HG02610 (cell line): ENCODE data around the gene MAFF.
"Not testable (repeated sequence)": the region's sequence is repeated elsewhere in the genome, so short reads cannot be mapped to it uniquely, and the experiment has no call there.

ENCODE experiments used
- ATAC-seq: cut with Tn5 transposase; IDR thresholded peaks from one replicate; pipeline ENCODE4 v1.9.1; 2021; ENCODE audit warnings: mild to moderate bottlenecking, moderate library complexity; ENCODE audit not compliant: unreplicated experiment

Gene MAFF

DNA sequence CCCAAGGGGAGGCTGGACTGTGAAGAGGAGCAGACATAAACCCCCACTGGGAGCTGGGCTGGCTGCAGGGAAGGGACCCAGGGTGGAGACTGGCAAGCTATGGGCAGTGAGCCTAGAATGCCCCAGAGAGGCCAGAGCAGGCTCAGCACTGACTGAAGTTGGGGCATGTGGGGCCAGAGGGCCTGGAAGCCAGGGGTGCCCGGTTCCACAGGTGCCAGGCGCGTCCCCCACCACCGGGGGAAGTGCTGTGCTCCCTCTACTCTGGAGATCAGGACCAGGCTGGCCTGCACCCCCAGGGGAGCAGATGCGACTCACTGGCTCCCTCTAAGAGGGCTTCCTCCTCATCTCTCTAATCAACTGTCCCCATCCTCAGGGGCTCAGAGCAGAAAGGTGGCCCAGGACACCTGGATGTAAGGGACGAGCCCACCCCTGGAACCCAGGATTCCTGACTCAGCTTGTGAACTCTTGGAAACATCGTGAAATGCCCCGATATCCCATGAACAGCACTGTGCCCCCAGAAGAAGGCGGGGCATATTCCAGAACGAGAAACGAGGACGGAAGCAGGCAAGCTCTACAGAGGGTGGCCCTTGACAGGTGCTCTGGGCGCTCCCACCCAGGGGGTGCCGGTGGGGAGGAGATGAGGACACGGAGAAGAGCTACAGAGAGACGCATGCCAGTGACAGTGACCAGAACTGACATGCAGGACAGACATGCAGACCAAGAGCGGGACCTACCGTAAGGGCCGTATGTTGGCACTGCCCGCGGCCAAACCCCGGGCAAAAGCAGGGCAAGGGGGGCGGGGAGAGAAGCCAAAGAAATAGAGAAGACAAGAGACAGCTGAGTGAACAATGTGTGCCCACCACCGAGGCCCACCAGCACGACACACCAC lies 20.4 kb downstream of the MAFF start:
- no peak for ATAC-seq

- no peak for ATAC-seq
These were observed 21.0 kb downstream of the MAFF start for GRCh38 chr22:38222797-38223119.

DNA sequence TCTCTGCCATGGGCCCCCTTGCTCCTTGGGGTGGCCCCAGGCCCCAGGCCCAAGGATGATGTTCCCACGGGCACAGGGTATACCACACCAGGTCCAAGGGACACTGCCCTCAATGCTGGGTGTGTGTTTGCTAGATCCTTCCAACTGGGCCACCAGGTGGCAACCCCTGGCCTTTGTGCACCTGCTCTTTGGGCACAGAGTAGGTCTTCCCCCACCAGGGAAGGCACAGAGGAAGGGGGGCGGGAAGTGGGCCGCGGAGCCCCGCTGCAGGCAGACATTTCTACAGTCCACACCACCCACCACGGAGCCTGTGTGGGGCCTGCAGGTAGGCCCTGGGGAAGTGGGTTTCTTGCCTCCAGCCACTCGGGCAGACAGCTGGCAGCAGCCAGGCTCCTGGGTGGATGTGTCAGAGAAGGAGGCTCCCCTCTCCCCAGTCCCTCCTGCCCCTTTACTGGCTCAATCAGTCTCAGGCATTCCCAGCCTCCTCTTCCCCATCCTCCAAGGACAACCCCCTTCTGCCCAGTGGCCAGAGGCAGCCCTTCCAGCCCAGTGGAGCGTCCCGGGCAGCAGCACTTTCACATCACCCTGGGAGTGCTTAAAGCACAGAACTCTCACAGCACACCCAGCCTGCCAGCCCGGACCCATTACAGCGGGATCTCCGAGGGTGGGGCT lies 21.6 kb downstream of the MAFF start:
- ATAC-seq: no peak

DNA sequence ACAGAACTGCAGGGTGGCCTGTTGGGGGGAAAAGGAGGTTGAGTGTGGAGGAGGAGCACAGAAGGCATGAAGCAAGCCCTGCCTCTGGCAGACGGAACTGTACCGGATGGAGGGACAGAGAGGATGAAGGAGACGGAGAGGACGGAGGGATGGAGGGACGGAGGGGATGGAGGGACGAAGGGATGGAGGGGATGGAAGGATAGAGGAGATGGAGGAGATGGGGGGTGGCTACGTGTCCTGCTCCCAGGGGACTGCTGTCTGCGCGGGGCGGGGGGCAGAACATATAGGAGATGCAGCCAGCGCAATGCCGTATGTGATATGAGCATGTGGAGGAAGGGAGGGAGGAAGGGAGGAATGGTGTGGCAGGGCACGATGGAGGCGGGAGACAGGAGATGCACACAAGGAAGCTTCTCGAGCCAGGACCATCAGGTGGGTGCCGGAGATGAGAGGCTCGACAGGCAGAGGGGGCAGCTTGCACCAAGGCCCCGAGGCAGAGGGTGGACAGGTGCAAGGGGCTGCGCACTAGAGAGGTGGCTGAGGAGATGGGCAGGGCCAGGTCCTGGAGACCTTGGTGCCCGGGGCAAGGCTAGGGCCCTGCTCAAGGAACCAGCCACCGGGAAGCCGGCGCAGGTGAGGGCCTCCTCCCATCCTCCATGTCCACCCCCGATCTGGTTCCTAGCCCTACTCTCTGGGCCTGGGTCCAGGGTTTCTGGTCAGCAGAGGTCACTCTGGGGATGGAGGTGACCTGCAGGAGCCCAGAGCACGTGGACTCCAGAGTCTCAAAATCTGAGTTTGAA lies 25.3 kb downstream of the MAFF start:
- ATAC-seq: no peak

GRCh38 chr22:38228326-38228872 lies 26.6 kb downstream of the MAFF start:
- no peak for ATAC-seq

DNA sequence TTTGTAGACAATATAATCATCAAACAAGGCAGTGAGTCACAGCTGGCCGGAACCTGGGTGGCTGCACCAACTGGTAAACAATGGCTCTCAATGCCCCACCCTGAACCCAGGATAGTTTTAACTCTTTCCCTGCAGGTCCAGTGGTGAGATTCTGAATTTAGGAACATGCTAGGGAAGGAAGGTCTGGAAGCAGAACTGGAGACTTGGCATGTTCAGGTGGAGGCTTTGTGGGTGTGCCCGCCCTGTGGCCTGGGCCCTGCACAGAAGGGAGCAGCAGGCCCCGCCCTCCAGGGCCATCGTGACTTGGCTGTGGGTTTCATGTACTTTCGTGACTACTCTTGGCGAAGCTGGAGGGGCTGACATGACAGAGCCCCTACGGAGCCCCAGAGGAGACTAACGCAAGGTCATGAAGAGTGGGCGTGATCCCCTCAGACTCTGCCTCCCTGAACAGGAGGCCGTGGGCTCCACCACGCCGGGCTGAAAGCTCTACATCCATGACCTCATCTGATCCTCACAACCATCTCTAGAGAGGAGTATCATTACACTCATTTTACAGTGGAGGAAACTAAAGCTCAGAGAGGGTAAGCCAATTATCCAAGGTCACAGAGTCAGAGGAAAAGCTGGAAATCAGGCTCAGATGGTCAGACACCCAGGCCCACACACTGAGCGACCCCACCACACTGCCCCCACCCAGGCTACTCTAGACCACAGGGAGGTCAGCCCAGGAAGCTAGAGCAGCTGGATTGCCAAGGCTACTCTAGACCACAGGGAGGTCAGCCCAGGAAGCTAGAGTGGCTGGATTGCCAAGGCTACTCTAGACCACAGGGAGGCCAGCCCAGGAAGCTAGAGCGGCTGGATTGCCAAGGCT lies 27.3 kb downstream of the MAFF start:
- ATAC-seq: no peak

DNA sequence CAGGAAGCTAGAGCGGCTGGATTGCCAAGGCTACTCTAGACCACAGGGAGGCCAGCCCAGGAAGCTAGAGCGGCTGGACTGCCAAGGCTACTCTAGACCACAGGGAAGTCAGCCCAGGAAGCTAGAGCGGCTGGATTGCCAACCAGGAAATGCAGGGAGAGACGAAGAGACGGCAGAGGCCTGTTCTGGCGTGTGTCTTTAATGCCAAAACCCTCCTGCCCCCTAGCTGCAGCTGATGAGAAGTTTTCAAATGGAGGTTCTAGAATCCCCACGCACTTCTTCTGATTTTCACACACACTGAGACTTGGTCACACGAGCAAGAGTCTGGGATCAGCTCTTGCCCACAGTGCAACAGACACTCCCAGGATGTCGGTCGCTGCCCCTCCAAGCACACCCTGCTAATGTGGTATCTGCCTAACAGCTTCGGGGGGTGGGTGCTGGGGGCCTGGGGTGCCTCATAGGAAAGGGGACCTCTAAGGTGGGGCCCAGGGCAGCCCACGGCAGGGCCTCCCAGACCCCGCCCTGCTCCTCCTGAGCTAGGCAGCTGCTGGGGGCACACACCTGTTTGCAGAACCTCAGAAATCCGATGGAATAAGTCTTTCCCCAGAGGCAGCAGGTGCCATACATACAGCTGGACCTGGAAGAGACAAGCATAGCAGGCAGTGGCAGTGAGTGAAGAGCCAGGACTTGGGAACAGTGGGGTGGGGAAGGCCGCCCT lies 28.5 kb downstream of the MAFF start:
- ATAC-seq: no peak

DNA sequence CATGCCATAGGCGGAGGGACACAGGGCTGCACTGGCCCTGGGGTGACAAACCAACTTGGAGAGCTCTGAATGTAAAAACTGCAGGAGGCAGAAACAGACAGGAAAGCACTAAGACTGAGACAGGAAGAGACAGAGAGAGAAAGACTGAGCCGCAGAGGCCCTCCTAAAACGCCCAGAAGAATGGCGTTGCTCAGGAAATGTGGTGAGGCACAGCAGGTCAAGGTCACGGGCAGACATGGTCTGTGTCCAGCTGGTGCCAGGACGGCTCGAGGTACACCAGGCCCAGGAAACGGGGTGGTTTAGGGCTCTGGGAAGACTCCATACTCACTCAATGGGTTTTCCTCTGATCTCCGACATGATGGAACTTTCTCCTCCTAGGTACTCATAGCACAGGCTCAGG lies 29.1 kb downstream of the MAFF start:
- no peak for ATAC-seq

GRCh38 chr22:38232196-38232595 lies 30.4 kb downstream of the MAFF start:
- ATAC-seq: no peak

- ATAC-seq: no peak
These were observed 31.6 kb downstream of the MAFF start for GRCh38 chr22:38233427-38233826.

GRCh38 chr22:38233856-38234255 lies 32.1 kb downstream of the MAFF start:
- ATAC-seq: not testable (repeated sequence)

- no peak for ATAC-seq
These were observed 33.6 kb downstream of the MAFF start for GRCh38 chr22:38235240-38235850.

GRCh38 chr22:38236786-38237185 lies 35.0 kb downstream of the MAFF start:
- no peak for ATAC-seq

DNA sequence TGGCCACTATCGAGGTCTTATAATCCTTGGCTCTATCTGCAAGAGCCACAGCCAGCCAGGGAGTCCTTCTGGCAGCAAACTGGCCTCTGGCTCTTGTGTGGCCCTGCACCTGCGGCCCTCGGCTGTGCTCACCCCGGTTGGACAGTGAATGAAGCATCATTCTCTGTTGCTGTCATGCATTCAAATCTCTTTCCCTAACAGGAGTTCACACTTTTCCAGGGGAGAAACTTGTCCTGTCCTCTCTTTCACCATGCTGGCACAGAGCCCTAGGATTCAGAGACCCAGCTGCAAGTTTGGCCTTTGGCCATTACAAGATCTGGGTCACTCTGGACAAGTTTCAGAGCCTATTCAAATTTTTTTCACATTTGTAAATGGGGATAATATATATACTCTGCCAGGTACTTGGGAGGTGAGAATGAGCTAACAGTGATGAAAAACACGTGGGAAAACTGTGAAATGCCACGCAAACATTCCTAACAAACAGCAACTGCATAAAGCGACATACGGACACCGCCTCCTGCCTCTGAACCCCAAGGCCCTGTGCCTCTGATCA lies 36.8 kb downstream of the MAFF start:
- ATAC-seq: no peak

DNA sequence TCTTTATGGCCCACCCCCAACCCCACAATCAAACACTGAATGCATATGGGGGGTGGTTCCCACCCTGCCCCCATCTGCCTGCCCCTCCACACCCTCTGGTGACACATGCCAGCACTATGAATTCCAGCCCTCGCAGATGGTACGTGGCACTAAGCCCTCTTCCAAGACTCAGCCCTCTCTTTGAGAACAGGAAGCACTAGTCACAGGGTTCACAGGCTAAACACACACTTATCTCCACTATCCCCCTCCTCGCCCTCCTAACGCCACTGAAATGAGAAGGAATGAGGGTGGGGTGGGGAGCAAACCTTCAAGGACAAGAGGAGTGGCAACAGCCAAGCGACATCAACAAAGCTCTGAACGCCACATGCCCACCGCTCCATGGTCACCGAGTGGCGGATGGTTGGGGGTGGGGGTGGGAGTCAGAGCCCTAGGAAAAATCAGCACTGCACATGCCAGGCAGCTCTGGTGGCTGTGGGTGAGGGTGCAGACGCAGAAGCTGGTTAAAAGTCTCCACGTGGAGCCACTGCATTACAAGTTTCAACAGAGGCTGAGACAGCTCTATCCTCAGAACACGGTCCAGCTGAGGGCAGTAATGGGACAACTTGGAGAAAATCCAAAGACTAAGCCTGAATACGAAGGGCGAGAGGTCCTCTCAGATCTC lies 37.4 kb downstream of the MAFF start:
- ATAC-seq: no peak

GRCh38 chr22:38240734-38241252 lies 39.0 kb downstream of the MAFF start:
- no peak for ATAC-seq

GRCh38 chr22:38243007-38243765 lies 41.4 kb downstream of the MAFF start:
- no peak for ATAC-seq

- no peak for ATAC-seq
These were observed 42.3 kb downstream of the MAFF start for GRCh38 chr22:38244106-38244505.
